ENCODE results near the gene NRCAM.

The NRCAM gene

DNA sequence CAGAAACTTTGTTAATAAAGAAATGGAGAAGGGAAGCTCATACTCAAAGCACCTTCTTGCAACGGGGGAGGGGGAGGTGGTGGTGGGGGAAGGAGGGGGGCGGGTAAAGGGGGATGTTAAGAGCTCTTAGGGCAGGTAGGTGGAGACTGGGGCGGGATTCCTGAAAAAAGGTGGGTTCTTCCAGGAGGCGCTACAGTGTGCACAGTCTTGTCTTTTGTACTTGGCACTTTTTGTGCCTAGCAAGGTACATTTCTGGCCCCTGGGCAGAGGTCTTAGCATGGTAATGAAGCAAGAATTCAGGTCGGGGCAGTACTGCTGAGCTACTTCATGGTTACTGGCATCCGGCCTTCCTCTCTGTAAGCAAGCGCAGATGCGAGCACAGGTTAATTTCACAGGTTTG lies 310.8 kb downstream of the NRCAM start:
- no peak for DNase-seq

DNA sequence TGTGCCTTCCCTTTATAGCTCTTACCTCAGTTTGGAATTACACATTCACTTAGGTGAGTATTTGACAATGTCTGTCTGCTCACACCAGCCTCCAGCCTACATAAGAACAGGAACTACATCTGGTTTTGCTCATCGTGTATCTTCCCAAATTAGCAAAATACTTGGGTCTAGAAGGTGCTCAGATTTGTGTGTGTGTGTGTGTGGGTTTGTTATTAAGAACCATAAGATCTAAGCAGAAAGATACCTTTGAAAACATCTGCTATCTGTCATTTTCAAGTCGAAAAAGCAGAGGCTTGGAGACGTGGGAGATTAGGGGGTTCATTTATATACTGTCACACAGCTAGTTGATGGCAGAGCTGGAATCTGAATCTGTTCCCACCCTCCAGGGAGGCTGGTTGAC lies 311.3 kb downstream of the NRCAM start:
- DNase-seq = no peak

DNA sequence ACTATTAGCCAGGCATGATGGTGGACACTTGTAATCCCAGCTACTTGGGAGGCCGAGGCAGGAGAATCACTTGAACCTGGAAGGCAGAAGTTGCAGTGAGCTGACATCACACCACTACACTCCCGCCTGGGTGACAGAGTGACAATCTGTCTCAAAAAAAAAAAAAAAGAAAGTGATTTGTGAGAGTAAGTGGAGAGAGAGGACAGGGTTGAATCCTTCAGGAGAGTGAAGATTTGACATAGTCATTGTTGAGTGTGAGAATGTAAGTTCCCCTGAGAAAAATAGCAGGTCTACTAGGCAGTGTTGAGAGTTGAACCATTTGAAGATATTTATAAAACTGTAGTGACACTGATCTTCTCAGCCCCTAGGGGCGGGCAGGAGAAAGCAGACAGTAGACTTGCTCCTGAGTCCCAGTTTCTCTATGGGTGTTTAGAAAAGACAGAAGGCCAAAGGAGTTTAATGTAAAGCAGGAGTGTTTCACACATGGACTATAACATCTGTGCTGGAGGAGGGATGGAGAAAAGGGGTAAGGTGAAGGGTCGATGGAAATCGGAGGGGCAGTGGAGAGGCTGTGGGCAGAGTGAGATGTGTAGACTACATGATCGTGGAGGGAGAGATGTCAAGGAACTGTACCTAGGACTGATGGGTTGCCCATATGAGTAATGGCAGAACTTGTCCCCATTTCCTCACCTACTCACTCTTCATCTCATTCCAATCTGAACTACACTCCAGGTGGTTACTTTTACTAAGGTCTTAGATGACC lies 312.4 kb downstream of the NRCAM start:
- no peak for DNase-seq

DNA sequence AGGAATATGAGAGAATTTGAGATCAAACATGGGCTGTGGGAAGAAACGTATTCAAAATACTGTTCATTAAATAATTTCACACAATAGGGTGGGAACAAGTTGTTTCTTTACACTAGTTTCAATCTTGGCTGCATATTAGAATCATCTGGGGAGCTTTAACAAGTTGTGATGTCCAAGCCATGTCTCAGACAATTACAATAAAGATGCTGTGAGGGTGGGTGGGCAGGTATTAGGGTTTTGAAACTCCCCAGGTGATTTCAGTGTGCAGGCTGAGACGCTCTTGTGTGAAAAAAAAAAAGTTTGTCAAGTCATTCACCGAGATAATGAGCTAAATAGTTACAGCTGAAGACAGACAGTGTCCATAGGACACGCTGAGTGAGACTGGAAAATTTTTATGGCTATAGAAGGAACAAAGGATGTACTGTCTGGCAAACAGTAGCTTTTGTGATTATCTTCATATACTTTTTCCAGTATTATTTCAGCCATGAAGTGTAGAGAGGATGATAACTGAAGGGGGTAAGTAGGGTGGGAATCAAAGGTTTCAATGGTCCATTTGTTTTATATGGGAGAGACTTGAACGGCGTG lies 313.5 kb downstream of the NRCAM start:
- DNase-seq = no peak

DNA sequence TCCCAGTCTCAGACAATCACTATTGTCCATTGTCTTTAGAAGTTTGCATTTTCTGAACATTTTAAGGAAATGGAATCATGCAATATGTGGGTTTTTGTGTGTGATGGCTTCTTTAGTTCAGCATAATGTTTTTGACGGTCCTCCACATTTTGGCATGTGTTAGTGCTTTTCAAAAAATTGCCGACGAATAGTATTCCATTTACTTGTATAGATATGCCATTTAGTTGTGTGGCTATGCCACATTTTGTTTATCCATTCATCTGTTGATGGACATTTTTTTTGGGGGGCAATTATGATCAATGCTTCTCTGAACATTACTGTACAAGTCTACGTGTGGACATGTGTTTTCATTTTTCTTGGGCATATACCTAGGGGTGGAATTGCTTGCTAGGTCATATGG lies 314.1 kb downstream of the NRCAM start:
- DNase-seq = no peak

DNA sequence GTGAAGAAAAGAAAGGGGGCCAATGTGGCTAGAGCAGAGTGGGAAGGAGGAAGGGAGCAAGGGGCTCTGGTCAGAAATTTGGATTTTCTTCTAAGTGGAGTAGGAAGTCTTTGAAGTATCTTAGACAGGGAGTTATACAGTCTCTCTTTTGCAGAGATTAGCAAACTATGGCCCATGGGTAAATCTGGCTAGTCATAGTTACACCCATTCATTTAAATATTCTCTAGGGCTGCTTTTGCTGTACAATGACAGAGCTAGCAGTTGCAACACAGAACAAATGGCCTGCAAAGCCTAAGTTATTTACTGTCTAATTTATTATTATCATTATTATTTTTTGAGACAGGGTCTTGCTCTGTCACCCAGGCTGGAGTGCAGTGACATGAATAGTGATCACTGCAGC lies 315.6 kb downstream of the NRCAM start:
- no peak for DNase-seq

DNA sequence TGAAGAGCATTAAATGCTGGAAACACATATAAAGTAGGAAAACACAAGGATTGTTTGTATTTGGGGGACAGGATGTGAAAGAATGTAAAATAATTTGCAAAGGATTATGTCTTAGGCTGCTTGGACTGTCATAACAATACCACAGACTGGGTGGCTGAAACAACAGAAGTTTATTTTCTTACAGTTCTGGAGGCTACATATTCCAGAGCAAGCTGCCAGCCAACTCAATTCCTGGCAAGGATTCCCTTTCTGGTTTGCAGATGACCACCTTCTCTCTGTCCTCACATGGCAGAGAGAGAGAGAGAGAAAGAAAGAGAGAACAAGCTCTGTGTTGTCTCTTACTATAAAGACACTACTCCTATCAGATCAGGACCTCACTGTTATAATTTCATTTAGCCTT lies 317.3 kb downstream of the NRCAM start:
- DNase-seq = no peak

DNA sequence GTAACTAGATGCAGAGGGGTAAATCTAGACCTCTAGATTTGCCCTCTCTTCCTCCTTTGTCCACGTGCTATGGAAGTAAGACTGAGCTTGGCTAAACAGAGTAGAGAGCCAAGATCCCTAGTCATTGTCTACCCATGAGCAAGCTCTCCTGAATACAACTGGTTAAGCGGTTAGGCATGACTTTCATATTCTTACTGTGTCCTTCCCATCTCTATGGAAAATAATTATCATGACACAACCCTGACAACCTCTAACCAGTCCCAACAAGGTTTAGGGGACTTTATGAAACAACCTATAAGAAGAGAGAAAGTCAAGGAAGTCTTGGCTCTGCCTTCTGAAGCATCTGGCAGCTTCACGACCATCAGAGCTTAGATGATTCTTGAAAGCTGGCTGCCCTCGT lies 318.2 kb downstream of the NRCAM start:
- no peak for DNase-seq

DNA sequence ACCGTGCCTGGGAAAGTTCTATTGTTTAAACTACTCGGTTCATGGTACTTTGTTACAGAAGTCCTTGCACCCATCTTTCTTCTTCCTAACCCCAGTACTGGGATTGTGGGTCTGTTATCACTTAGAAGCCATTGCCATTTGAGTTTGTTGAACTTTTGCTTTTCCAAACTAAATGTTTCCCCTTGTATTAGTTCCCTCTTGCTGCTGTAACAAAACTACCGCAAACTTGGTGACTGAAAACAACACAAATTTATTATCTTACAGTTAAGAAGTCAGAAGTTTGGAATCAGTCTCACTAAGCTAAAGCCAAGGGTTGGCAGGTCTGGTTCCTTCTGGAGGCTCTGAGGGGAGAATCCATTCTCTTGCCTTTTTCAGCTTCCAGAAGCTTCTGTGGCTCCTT lies 319.2 kb downstream of the NRCAM start:
- DNase-seq = no peak

DNA sequence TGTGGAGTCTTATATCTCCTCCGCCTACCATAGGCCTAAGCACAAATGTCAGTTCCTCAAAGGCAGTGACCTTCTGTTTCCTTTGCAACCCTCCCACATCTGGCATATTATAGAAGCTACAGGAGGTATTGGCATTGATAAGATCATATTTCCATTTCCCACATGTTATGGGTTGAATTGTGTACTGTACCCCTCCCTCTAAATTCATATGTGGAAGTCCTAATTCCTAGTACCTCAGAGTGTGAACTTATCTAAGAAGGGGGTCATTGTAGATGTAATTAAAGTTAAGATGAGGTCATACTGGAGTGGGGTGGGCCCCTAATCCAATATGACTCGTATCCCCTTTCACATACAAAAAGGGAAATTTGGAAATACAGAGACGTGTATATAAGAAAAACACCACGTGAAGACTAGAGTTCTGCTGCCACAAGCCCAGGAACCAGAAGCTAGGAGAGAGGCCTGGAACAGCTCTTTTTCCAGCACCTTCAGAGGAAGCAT lies 320.0 kb downstream of the NRCAM start:
- DNase-seq = no peak

DNA sequence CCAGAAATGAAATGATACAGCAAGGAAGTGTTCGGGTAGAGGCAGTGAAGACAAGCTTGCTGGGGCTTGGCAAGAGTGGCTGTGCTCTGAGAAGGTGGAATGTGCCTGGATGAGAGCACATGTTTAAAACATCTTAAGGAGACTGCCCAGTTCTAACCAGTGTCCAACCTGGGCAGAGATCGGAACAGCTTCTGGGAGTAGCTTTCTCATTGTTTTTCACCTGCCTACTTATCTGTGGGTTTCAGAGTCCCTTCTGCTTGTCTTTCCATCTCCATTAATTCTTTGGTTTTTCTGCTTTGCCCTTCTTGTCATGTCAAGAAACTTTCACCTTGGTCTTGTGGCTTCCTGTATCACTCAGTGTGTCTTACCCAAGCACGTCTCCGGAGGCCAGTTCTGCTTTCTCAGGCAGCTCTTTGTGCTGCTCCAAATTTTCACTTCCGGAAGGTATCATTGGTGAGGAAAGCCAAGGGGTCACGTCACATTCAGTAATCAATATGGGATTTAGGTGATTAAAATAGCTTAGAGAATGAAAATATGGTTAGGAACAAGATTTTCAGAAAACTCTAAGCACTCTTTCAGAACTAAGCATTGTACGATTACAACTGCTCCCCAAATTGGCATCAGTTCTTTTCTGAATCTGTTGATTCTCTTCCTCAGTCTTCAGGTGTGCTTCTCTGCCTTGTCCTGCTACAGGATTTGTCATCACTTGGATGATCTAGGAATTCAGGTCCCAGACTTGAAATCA lies 320.6 kb downstream of the NRCAM start:
- DNase-seq = no peak

DNA sequence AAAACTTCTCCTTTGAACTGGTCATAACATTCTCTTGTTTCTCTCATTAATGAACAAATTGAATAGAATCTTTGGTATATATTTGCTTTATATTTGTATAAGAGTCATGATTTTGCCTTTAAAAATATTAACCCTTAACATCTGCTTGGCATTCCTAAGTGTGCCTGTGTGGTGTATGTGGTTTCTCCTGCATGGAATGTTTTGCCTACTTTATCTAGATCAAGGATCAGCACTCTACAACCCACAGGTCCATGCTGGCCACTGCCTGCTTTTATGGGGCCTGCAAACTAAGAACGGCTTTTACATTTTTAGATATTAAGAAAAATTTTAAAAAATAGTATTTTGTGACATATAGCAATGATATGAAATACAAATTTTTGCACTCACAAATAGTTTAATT lies 321.8 kb downstream of the NRCAM start:
- no peak for DNase-seq

DNA sequence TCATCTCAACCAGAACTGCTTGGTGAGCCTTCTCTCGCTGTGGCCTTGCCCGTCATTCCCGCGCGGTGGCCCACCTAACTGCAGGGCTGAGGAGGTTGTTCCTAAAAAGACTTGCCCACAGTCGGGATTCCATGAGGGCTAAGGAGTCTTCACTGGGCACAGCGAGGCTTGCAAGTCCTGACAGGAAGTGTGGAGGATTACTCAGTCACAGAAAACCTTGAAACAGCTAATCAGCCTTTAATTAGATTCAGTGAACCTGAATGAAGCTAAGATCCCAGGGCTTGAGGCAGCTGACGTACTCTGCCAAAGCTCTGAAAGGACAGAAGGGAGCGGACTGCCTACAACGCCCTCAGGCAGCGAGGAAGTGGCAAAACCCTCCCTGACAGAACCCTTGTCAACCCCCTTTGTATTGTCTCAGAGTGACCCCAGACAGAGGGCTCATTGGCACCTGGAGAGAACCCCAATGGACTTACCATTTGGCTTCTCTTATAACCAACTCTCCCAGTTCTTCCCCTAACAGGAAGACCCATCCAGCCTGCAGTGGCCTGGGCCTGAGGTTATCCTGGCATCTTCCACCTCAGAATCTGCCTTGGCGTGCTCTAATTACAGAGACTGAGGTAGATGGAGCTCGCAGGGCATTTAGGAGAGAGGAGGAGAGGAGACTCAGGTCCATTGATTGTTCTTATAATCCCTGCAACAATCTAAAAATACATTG lies 323.5 kb downstream of the NRCAM start:
- no peak for DNase-seq

DNA sequence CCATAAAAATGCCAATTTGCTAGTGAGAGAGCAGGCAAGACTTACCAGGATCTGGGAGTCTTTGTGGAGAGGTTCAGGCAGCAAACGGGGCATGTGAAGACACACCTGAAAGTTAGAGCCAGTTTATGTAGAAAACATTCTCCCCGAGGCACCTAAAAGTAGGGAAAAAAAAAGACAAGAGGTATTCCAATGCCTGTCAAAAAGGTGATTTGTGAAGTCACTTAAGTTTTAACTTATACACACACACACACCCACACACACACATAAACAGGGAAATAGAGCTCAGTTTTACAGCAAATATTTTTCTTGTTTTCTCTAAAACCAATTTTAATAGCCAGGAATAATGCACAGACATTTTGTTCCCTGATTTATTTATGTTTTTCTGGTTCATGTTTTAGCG lies 326.0 kb downstream of the NRCAM start, which contains the start of gene LAMB4:
TSS of gene LAMB4 (minus strand) at position 101 of the 400 bp plus-strand sequence. CDS start 7,197 bp downstream, outside the sequence.
- no peak for DNase-seq

DNA sequence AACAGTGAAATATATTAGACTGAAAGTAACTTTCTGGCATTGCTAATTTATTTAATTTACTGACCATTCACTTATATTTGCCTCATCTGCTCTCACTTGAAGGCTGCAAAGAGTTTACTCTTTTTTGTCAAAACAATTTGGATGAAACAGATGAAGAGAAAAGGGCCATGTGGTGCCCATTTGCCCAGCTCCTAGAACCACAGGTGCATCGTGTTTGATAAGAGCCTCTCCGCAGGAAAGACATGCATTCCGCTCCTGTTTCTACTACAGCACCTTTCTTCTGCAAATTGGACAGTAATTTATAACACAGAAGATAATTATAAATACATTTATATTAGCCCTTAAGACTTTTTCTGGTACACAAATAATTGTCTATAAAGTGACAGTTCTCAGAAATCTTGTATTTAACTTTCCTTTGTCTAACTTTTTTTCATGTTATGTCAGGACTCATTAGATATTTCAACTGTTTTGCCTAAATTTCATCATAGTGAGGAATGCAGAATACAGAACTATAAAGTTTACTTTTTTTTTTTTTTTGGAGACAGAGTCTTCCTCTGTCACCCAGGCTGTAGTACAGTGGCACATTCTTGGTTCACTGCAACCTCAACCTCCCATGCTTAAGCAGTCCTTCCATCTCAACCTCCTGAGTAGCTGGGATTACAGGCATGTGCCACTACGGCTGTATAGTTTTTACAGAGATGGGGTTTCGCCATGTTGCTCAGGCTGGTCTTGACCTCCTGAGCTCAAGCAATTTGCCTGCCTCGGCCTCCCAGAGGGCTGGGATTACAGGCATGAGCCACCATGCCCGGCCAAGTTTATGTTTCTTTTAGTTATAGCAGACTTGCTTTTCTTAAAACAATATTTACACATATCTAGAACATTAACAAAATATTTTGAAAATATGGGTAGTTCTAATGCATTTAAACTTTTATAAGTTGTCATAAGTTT lies 326.9 kb downstream of the NRCAM start:
- DNase-seq = no peak

DNA sequence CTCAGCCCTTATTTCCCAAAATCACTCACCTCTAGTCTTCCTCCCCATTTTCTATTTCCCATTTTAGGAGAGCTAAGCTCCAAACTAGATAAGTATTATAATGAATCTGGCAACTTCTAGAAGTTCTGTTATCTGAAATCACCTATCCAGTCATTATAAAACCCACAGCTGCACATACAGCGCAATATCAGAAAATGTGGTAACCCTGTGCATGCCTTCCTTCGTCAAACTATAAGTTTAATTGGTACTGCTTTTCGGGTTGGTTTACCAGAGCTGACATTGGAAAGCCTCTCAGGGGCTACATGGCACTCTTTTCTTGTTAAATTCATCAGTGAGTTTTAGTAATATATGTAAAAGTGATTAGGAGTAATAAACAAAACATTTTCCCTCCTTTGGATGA lies 327.7 kb downstream of the NRCAM start:
- DNase-seq = no peak

DNA sequence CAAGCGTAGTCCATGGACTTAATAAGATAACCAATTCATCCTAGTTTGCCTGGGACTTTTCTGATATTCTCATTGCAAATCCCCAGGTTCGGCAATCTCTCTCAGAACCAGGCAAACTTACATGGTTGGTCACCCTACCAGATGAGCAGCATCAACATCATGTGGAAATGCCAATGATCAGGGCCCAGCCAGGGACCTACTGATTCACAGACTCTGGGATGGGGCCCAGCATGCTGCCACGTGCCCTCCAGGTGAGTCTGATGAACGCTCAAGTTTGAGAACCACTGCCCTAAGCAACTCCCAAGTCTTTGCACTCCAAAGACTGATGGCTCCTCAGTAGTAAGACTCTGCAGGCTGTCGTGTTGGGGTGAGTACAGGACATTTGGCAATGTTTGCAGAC lies 328.8 kb downstream of the NRCAM start:
- DNase-seq = no peak

DNA sequence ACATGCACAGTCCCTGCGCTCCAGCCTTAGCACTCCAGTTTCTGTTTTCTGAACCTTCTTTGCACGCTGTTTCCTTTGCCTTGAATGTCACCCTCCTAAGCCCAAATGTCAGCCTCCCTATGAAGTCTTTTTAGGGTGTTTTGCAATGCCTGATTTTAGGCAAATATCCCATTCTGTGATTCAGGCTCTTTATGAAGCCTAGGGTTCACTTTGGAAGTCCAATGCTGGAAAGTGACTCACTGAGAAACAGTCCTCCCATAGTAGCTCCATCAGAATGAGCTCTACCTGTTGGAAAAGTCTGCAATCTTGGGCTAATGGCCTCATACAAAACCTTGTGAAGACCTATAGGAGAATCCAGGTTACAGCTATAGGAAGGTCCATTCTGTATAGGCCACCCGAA lies 331.4 kb downstream of the NRCAM start:
- no peak for DNase-seq

DNA sequence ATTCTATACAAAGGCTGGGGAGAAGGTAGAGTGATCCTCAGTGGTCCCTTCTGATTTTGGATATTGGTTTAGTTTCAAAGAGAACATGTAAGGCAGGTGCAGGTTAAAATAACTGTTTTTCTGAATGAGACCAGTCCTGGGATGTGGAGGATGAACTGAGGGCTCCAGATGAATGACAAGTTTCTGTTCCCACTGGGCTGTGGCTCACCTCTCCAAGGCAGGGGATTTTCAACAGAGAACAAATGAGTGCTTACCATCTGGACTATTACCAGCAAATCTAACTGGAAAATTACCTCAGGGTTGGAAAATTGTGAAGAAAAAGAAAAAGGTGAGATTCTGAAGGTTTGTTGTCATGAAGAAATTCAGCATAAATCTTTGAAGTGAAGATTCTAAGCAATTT lies 334.1 kb downstream of the NRCAM start:
- no peak for DNase-seq

DNA sequence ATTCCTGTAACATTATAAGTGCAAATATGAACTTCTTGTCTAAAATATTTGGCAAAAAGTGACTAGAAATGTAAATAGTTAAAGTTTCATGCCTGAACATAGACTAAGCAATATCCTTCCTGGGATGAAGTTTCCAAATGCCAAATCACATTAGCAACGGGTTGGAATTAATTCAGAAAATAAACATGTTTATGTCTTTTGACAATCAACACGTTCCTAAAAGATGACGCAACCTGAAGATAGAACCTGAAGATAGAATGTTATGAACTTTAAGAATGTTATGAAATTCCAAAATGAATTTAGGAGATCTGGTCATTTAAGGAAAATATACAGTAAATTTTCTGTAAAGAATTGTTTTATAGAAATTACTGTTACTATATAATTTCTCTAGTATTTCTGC lies 335.3 kb downstream of the NRCAM start:
- no peak for DNase-seq

DNA sequence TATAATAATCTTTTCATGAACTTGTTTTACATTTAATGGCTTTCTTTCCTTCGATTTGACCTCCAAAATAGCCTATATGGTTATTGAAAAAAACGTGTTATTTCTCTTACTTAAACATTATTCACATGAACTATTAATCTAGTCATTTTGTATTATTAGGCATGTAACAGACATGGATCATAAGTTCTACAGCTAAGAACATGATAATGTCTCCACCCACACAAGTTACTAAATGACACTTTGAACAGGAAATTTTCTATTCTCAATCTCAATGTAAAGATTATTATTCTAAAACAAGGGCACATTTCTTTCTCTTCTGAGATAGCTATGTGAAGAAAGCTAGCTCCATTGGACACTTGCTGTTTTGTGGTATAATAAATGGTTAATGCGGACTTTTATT lies 336.0 kb downstream of the NRCAM start:
- no peak for DNase-seq

DNA sequence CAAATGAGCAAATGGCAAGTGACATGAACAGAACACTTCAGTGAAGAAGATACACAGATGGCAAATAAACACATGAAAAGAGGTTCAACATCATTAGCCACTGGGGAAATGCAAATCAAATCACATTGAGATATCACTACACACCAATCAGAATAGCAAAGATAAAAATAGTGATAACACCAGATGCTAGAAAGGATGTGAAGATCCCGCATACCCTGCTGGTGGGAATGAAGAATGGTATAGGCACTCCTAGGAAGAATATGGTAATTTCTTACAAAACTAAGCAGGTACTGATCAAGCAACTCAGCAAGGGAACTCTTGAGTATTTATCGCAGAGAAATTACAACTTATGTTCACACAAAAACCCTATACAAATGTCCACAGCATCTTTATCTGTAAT lies 337.3 kb downstream of the NRCAM start:
- DNase-seq = no peak

All from activated CD8-positive, alpha-beta memory T cell treated with anti-CD3 and anti-CD28 coated beads, Interleukin-2, amount 50 U/mL, for 48 hours (primary cell).